Brain microvascular endothelial cell (primary cell): ENCODE results near the gene ATP1A1.

Experiments used
- DNase-seq: peaks from one replicate; pipeline ENCODE4 v3.0.0-alpha.2; 2020
- H3K27ac ChIP-seq: fragments of 250-450 bp; sonication (Bioruptor Pico); 2 replicates; pipeline ENCODE4 v1.5.1; 2020; ENCODE audit warnings: mild to moderate bottlenecking, moderate library complexity
- H3K27me3 ChIP-seq: fragments of 250-450 bp; sonication (Bioruptor Pico); replicated peaks from 2 replicates; pipeline ENCODE4 v1.5.1; 2020; ENCODE audit warnings: mild to moderate bottlenecking
- H3K36me3 ChIP-seq: fragments of 250-450 bp; sonication (Bioruptor Pico); replicated peaks from 2 replicates; pipeline ENCODE4 v1.5.1; 2020; ENCODE audit warnings: mild to moderate bottlenecking
- H3K4me3 ChIP-seq: 2 replicates; pipeline ENCODE4 v1.5.1; 2011; ENCODE audit warnings: low read depth, mild to moderate bottlenecking, control low read depth, low read length, moderate library complexity
- in situ Hi-C: cut with HindIII; loops from 2 replicates; pipeline ENCODE4 v1.10.0; 2017; ENCODE audit warnings: low sequenced_read_pairs, low pct_ligation_motif_present
- TF ChIP-seq, protein P1 (sequence below): IDR thresholded peaks from 2 replicates; pipeline ENCODE4 v1.5.1; 2011; ENCODE audit warnings: low read depth, mild to moderate bottlenecking, moderate library complexity, low read length, control low read depth, inconsistent platforms; ENCODE audit errors: missing control alignments

ATP1A1 gene

DNA sequence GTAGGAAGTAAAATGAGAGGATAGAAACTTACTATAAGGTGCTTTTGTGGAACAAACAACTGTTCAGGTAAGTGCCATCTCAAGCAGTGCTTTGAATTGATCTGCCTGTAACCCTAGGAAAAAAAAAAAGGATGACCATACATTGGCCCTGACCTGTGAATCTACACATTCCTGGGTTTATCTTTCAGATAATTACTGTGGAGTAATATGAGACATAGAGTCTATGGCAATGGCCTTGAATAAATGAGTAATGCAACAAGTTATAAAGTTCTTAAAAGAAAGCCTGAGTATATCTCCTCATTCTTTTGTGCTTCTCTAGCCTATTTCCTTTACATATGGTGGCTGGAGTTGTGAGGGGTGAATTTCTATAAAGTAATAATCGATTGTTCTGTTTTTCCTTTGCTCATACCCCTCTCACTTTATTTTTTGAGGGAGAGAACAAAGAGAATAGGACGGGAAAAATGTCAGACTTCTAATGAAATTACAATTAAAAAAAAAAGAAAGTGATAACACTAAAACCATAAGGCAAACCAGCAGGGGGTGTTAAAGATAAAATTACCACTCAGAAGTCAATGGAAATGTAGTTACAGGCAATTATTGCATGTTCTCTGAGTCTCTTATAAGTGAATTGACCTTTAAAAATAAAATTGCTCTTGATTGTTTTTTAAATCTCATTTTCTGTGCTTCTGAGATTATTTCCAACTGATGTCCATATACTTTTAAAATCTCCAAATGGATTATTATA is 12.4 kb upstream of the ATP1A1 start:
- in situ Hi-C loops, result no loop called here
- TF ChIP-seq, protein P1, sequence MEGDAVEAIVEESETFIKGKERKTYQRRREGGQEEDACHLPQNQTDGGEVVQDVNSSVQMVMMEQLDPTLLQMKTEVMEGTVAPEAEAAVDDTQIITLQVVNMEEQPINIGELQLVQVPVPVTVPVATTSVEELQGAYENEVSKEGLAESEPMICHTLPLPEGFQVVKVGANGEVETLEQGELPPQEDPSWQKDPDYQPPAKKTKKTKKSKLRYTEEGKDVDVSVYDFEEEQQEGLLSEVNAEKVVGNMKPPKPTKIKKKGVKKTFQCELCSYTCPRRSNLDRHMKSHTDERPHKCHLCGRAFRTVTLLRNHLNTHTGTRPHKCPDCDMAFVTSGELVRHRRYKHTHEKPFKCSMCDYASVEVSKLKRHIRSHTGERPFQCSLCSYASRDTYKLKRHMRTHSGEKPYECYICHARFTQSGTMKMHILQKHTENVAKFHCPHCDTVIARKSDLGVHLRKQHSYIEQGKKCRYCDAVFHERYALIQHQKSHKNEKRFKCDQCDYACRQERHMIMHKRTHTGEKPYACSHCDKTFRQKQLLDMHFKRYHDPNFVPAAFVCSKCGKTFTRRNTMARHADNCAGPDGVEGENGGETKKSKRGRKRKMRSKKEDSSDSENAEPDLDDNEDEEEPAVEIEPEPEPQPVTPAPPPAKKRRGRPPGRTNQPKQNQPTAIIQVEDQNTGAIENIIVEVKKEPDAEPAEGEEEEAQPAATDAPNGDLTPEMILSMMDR, result no peak
- Histone ChIP-seq H3K27me3 (no peaks in the 10 kb centered on the region), H3K4me3 (no peak overlapping the region), H3K36me3 (no peaks in the 10 kb centered on the region), H3K27ac (no peak overlapping the region)
- no peak for DNase-seq

DNA sequence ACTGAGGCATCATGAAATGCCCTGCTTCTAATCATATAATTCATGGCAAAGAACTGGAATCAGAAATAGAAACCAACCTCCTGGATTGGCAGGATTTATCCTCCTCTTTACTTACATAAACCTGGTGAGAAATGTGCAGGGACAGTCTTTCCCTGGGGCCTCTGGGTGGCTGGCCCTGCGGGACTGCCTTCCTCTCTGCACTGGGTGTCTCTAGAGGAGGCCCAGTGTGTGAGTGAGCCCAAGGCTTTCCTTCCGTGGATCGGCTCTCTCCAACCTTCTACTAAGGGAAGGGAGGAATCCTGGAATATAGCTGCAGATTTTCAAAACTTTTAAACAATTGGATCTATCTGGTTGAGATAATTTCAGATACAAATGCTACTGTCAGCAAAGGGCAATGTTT is 11.4 kb upstream of the ATP1A1 start:
- no peaks in the 10 kb centered on the region for H3K27me3 ChIP-seq
- DNase-seq, result no peak
- in situ Hi-C loops, result no loop called here
- TF ChIP-seq, protein P1, result no peak
- no peaks in the 10 kb centered on the region for H3K36me3 ChIP-seq
- H3K4me3 ChIP-seq, result no peak overlapping the region
- no peak overlapping the region for H3K27ac ChIP-seq

DNA sequence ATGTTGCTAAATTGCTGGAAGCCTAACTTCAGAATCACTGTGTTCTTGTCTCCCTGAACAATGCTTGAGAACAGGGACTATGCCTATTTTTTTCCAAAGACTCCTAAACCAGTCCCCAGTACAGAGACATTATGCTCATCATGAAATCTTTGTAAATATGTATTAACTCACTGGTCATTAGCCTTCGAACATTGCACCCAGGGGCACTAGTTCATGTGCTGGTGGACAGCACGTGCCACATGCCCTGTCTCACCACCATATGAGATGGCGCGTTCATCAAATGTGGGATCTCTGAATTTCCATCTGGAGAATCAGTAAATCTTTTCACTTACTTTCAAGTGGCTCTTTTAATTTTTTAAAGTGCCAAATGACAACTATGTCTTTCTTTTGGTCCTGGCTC is 11.0 kb upstream of the ATP1A1 start:
- Histone ChIP-seq H3K4me3 (no peak overlapping the region), H3K27ac (no peak overlapping the region), H3K27me3 (no peaks in the 10 kb centered on the region), H3K36me3 (no peaks in the 10 kb centered on the region)
- no peak for DNase-seq
- in situ Hi-C loops, result no loop called here
- TF ChIP-seq, protein P1, result no peak

DNA sequence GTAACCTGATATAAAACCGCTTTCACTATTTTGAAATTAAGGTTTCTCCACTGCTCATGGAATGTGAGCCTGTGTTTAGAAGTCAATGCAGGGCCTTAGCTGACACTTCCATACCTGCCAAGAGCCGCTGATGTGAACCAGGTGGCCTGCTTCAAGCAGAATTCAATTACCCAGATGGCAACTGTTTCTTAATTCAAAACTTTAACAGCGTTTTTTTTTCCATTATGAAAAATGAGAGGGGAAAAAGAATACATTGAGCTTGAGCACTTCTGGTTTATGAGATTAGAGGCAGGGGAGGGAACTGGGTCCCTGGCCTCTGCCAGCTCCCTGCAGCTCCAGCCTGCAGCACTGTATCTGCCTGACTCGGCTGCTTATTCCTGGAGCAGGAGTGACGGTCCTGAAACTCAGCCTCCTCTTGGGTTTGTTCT is 7.7 kb upstream of the ATP1A1 start:
- Histone ChIP-seq H3K27ac (no peak overlapping the region), H3K4me3 (no peak overlapping the region), H3K27me3 (no peaks in the 10 kb centered on the region), H3K36me3 (no peaks in the 10 kb centered on the region)
- in situ Hi-C loops, result no loop called here
- DNase-seq, result no peak
- TF ChIP-seq, protein P1, result no peak

DNA sequence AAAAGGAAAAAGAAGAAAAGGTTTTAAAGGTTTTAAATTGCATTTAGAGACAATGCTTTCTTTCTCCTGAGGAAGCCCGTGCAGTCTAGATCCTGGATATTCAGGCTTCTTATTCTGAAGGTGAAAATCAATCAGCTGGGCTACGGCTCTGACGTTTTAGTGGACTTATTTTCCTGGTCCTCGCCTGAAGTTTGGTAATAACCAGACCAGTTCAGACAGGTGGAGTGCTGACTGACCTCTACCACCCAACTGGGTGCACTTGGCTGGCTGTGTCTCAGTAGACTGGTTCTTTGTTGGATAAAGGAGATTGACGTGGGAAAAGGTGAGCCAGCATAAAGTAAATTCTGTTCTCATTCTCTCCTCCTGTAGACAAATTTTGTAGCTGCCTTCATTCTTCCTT is 7.2 kb upstream of the ATP1A1 start:
- no peak overlapping the region for H3K4me3 ChIP-seq
- in situ Hi-C loops, result no loop called here
- TF ChIP-seq, protein P1, result no peak
- H3K27ac ChIP-seq, result no peak overlapping the region
- H3K36me3 ChIP-seq, result no peaks in the 10 kb centered on the region
- DNase-seq, result no peak
- no peaks in the 10 kb centered on the region for H3K27me3 ChIP-seq
